ENCODE measurements around the gene ZDHHC16.

Gene ZDHHC16

DNA sequence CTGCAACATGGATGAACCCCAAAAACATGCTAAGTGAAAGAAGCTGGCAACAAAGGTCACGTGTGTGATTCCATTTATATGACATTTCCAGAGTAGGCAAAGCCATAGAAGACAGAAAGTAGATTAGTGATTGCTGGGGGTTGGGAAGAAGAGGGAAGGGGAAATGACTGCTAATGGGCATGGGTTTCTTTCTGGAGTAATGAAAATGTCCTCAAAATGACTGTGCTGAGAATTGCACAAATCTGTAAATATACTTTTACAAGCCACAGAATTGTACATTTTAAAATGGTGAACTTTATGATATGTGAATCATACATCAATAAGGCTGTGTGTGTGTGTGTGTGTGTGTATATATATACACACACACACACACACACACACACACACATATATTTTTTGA lies 36.4 kb downstream of the ZDHHC16 start:
- DNase-seq, result no peak

DNA sequence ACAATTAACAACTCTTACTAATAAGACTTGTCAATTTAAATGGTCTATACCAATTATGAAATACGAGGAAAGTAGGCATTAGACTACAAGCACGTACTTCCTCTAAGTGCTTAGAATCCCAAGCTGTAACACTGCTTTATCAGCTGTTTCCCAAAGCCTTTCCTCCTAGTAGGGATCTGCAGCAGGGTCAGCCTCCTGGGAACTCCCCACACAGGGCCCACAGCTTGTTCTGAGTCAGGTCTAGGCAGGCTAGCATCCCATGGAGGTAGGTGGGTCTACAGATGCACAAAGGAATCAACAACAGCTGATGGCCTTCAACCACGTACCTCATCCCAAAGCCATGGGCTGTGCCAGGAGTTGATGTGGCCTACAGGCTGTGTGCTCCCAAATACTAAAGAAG lies 37.5 kb downstream of the ZDHHC16 start:
- no peak for DNase-seq

- no peak for DNase-seq
These were observed 37.9 kb downstream of the ZDHHC16 start for GRCh38 chr10:97483921-97484320.

DNA sequence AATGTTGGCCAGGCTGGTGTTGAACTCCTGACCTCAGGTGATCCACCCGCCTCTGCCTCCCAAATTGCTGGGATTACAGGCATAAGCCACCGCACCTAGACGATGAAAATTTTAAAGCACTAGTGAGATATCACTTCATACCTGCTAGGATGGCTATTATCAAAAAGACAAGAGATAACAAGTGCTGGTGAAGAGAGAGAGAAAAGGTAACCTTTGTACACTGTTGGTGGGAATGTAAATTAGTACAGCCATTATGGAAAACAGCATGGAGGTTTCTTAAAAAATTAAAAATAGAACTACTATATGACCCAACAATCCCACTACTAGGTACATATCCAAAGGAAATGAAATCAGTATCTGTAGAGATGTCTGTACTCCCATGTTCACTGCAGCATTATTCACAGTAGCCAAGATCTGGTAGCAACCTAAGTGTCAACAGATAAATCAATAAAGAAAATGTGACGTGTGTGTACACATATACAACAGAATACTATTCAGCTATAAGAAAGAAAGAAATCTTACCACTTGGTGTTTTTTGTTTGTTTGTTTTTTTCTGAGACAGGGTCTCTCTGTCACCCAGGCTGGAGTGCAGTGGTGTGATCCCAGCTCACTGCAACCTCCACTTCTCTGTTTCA lies 39.8 kb downstream of the ZDHHC16 start:
- no peak for DNase-seq

DNA sequence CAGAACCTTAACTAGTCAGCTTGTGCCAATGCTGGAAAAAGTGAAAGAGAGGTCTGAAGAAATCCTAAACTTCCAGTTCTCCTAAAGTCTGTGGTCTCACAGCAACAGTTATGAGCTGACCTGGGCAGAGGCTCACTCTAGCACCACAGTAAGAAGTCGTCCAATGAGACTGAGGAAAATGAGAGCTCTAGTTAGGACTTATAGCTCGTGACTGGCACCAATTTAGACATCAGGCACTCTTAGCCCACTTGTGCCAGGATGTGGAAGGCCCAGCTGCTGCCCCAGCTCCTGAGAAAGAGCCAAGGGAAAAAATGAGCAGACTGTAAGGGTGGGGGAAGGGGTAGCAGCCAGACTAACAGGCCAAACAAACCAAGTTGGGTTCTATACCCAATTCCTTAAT lies 44.6 kb downstream of the ZDHHC16 start:
- no peak for DNase-seq

DNA sequence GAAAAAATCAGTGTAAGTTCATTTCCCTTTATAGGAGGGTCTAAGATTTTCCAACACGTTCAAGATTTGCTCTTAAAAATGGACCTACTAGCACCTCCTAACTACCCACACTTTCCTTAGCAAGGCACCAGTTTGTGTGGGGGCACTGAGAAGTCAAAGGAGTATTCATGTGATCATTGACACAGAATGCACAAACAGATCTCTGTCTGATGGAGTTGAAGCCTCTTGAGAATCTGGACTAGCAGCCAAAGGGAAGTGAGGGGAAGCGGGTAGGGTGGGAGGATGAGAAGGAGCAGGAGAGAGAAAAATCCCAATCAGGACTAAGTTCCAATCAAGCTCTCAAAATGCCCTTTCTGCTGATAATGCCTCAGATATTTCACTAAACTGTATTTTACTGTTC lies 48.2 kb downstream of the ZDHHC16 start:
- no peak for DNase-seq

- no peak for DNase-seq
These were observed 49.0 kb downstream of the ZDHHC16 start for GRCh38 chr10:97494863-97495506.

- DNase-seq, result no peak
These were observed 51.6 kb downstream of the ZDHHC16 start for GRCh38 chr10:97497572-97498075.

- DNase-seq, result peak; percentile 100
These were observed 52.3 kb downstream of the ZDHHC16 start, which contains the start of gene MMS19 for GRCh38 chr10:97498076-97498840. Gene MMS19 (minus strand): TSS chr10:97498422. CDS start chr10:97498384, 38 bp downstream.

- no peak for DNase-seq
These were observed 53.0 kb downstream of the ZDHHC16 start, which contains the start of gene UBTD1 for GRCh38 chr10:97498841-97499560. Gene UBTD1 (plus strand): TSS chr10:97498924. CDS start chr10:97499204, 280 bp downstream.

DNA sequence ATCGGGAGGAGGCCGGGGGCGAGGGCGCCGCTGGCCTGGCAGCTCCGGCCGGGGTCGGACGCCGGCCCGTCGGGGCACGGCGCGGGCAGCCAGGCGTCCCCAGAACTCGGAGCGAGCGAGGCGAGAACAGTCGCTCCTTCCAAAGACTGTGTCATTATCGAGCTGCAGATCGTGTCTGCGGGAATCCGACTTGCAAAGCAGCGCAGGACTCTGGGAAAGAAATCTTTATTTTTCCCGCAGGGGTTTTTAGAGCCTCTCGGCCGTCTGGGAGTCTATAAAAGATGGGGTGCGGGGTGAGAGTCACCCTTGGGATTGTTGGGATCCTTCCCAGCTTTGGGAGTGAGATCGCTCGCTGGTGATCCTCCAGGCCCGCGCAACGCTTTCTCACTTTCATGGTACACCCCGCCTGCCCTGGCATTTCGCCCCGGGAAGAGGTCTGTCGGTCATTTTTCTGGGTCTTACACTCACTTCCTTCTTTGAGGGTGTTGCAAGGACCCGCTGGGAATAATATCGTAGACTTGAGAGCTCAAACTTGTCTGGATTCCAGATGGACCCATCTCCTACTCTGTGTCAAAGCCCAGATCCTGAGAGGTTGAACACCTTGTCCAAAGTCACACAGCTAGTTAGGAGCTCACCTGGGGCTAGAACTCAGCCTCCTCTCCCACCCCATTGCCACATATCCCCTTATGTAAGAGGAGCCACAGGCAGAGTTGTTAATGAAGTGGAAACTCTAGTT lies 53.8 kb downstream of the ZDHHC16 start:
- no peak for DNase-seq

- no peak for DNase-seq
These were observed 54.3 kb downstream of the ZDHHC16 start for GRCh38 chr10:97500297-97500575.

GRCh38 chr10:97502916-97503315 lies 56.9 kb downstream of the ZDHHC16 start:
- DNase-seq, result no peak

GRCh38 chr10:97503406-97503805 lies 57.4 kb downstream of the ZDHHC16 start:
- DNase-seq, result no peak

DNA sequence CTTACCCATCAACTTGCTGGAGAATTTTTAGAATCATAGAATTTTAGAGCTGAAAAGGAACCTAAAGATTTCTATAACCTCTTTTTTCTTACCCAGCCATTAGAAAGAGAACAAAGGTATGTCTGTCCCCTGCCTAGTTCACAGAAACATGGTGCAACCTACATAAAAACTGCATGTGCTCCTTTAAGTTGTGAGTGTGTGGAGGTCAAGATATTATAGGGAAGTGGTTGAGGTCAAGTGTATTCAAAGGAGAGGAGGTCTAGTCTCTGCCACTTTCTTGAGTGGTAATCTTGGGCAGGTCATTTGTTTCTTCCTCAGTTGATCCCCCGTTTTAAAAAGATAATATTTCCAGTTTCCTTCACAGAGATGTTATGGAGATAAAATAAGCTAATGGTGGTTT lies 59.2 kb downstream of the ZDHHC16 start:
- no peak for DNase-seq

DNA sequence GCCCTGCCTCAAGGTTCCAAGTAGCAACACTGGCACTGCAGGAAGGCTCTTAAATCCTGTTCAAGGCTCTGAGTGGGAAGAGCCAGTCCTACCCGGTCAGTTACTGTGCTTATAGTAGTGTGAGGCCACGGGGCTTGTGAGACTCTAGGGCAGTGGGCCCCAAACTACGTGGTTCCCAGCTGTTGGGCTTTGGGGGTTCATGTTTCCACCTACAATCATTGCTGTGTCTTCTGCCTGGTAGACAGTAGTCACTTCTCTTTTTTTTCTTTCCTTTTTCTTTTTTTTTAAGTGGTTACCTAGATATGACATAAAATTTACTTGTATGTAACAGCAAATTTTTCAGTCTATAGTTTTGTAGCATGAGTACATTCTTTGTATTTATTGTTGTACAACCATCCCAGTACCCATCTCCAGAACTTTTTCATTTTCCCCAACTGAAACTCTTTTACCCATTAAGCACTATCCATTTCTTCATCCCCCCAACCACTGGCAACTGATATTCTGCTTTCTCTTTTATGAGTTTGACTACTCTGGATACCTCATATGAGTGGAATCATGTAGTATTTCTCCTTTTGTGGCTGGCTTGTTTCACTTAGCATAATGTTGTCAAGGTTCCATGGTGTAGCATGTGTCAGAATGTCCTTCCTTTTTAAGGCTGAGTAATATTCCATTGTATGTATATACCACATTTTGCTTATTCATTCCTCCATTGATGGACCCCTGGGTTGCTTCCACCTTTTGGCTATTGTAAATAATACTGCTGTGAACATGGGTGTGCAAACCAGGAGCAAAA lies 60.4 kb downstream of the ZDHHC16 start:
- DNase-seq, result no peak

All from cortex of kidney (tissue), 1 donor.